Measurements from ENCODE around the gene TMEM98. TPM values are rescaled to one million over a fixed set of nuclear protein-coding genes. Genes with fewer than 3 reads are reported as not detected.

TMEM98 gene
- polyA plus RNA-seq, 1 donor (not counting 4 experiments of a cell fraction or from before 2014, with no cell fraction given), result 66.8 TPM

GRCh38 chr17:32954477-32954876 lies 26.5 kb downstream of the TMEM98 start:
- no peaks in the 10 kb centered on the region for H3K36me3 ChIP-seq (ENCODE audit: control insufficient read depth in 2 of 2, extremely low read depth in 1 of 2, insufficient read depth in 2 of 2, low read length in 2 of 2)

GRCh38 chr17:32955155-32955554 lies 27.2 kb downstream of the TMEM98 start:
- TF ChIP-seq EZH2 (IDR thresholded peaks at IDR 0.05; ENCODE audit: low read length), result no peak
- TF ChIP-seq, protein P1, sequence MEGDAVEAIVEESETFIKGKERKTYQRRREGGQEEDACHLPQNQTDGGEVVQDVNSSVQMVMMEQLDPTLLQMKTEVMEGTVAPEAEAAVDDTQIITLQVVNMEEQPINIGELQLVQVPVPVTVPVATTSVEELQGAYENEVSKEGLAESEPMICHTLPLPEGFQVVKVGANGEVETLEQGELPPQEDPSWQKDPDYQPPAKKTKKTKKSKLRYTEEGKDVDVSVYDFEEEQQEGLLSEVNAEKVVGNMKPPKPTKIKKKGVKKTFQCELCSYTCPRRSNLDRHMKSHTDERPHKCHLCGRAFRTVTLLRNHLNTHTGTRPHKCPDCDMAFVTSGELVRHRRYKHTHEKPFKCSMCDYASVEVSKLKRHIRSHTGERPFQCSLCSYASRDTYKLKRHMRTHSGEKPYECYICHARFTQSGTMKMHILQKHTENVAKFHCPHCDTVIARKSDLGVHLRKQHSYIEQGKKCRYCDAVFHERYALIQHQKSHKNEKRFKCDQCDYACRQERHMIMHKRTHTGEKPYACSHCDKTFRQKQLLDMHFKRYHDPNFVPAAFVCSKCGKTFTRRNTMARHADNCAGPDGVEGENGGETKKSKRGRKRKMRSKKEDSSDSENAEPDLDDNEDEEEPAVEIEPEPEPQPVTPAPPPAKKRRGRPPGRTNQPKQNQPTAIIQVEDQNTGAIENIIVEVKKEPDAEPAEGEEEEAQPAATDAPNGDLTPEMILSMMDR (optimal IDR thresholded peaks at IDR 0.05 in 1 of 3, IDR thresholded peaks at IDR 0.05 in 1 of 3, conservative IDR thresholded peaks at IDR 0.05 in 1 of 3; ENCODE audit: extremely low read depth in 1 of 3, insufficient read depth in 2 of 3, low read length in 3 of 3), result no peak
- no peak overlapping the region for H3K27ac ChIP-seq (ENCODE audit: control insufficient read depth, insufficient read depth, low read length)
- no peaks in the 10 kb centered on the region for H3K9me3 ChIP-seq (ENCODE audit: control insufficient read depth, low read depth, low read length)
- no peak for FAIRE-seq
- dilution Hi-C loops (cut with MboI; ENCODE audit: extremely low pct_ligation_motif_present, low sequenced_read_pairs), result no loop called here
- no peaks in the 10 kb centered on the region for H3K79me2 ChIP-seq (ENCODE audit: control insufficient read depth, insufficient read depth, low read length)
- no peaks in the 10 kb centered on the region for H4K20me1 ChIP-seq (ENCODE audit: control insufficient read depth, extremely low read depth, insufficient read depth, low read length)
- H3K9ac ChIP-seq (ENCODE audit: control insufficient read depth, extremely low read depth, insufficient read depth, low read length), result no peak overlapping the region
- DNase-seq (ENCODE audit: low read depth, low spot score), result no peak
- no peaks in the 10 kb centered on the region for H3K36me3 ChIP-seq (ENCODE audit: control insufficient read depth in 2 of 2, extremely low read depth in 1 of 2, insufficient read depth in 2 of 2, low read length in 2 of 2)
- no peak overlapping the region for H3K4me2 ChIP-seq (ENCODE audit: control insufficient read depth, extremely low read depth, insufficient read depth, low read depth, low read length)
- peaks cover 8% of the 10 kb centered on the region for H3K27me3 ChIP-seq (ENCODE audit: control insufficient read depth, extremely low read depth, insufficient read depth, low read length)
- H3K9me1 ChIP-seq (ENCODE audit: control insufficient read depth, extremely low read depth, insufficient read depth, low read length), result no peaks in the 10 kb centered on the region
- no peak overlapping the region for H2AFZ ChIP-seq (ENCODE audit: control insufficient read depth, low read length)
- no peaks in the 10 kb centered on the region for H3K4me1 ChIP-seq (ENCODE audit: control insufficient read depth, extremely low read depth, insufficient read depth, low read length)
- no peak overlapping the region for H3K4me3 ChIP-seq (ENCODE audit: control insufficient read depth in 2 of 3, extremely low read depth in 1 of 3, insufficient read depth in 2 of 3, low read depth in 1 of 3, low read length in 3 of 3)

More at GRCh38 chr17:32954477-32954876, 26.5 kb downstream of the TMEM98 start:
- Histone ChIP-seq H4K20me1 (ENCODE audit: control insufficient read depth, extremely low read depth, insufficient read depth, low read length) (no peaks in the 10 kb centered on the region), H3K4me3 (ENCODE audit: control insufficient read depth in 2 of 3, extremely low read depth in 1 of 3, insufficient read depth in 2 of 3, low read depth in 1 of 3, low read length in 3 of 3) (no peak overlapping the region), H3K9me3 (ENCODE audit: control insufficient read depth, low read depth, low read length) (no peaks in the 10 kb centered on the region), H3K9ac (ENCODE audit: control insufficient read depth, extremely low read depth, insufficient read depth, low read length) (no peak overlapping the region), H3K4me2 (ENCODE audit: control insufficient read depth, extremely low read depth, insufficient read depth, low read depth, low read length) (no peak overlapping the region), H3K27me3 (ENCODE audit: control insufficient read depth, extremely low read depth, insufficient read depth, low read length) (peaks cover 8% of the 10 kb centered on the region), H3K27ac (ENCODE audit: control insufficient read depth, insufficient read depth, low read length) (no peak overlapping the region), H3K9me1 (ENCODE audit: control insufficient read depth, extremely low read depth, insufficient read depth, low read length) (no peaks in the 10 kb centered on the region), H2AFZ (ENCODE audit: control insufficient read depth, low read length) (no peak overlapping the region), H3K4me1 (ENCODE audit: control insufficient read depth, extremely low read depth, insufficient read depth, low read length) (no peaks in the 10 kb centered on the region), H3K79me2 (ENCODE audit: control insufficient read depth, insufficient read depth, low read length) (no peaks in the 10 kb centered on the region)
- no peak for FAIRE-seq
- TF ChIP-seq, protein P1 (optimal IDR thresholded peaks at IDR 0.05 in 1 of 3, IDR thresholded peaks at IDR 0.05 in 1 of 3, conservative IDR thresholded peaks at IDR 0.05 in 1 of 3; ENCODE audit: extremely low read depth in 1 of 3, insufficient read depth in 2 of 3, low read length in 3 of 3), result no peak
- TF ChIP-seq EZH2 (IDR thresholded peaks at IDR 0.05; ENCODE audit: low read length), result no peak
- DNase-seq (ENCODE audit: low read depth, low spot score), result no peak
- dilution Hi-C loops (cut with MboI; ENCODE audit: extremely low pct_ligation_motif_present, low sequenced_read_pairs), result no loop called here
